GM12878 (cell line): ENCODE data around the gene CDH4.

ENCODE experiments used
- CHD1 ChIP-seq: IDR thresholded peaks from 2 replicates; pipeline ENCODE4 v1.6.1; 2012; ENCODE audit warnings: low read depth, low read length, improper control_type of control experiment
- CTCF ChIP-seq, 3 experiments: IDR thresholded peaks in 2 of 3; conservative IDR thresholded peaks in 1 of 3; 2 replicates each; pipeline ENCODE4 v1.5.1; 2011; ENCODE audit warnings: low read depth in 3 of 3, low read length in 3 of 3, mild to moderate bottlenecking in 3 of 3, control low read depth in 2 of 3, moderate library complexity in 2 of 3, inconsistent platforms in 1 of 3, mixed read lengths in 1 of 3; ENCODE audit not compliant: control insufficient read depth in 2 of 3, insufficient read depth in 1 of 3; ENCODE audit errors: extremely low read depth in 1 of 3
- HDGF ChIP-seq: fragments of 450-650 bp; IDR thresholded peaks from 2 replicates; pipeline ENCODE4 v1.6.1; 2016; ENCODE audit warnings: antibody characterized with exemption
- NR2C1 ChIP-seq: fragments of 450-650 bp; IDR thresholded peaks from 2 replicates; pipeline ENCODE4 v1.6.1; 2017; ENCODE audit warnings: antibody characterized with exemption, mild to moderate bottlenecking, moderate library complexity
- TAF1 ChIP-seq: IDR thresholded peaks from 2 replicates; pipeline ENCODE4 v1.6.1; 2011; ENCODE audit warnings: mild to moderate bottlenecking, low read depth, low read length, borderline replicate concordance
- TCF3 ChIP-seq: IDR thresholded peaks from 2 replicates; pipeline ENCODE4 v1.6.1; 2012; ENCODE audit warnings: low read depth, mild to moderate bottlenecking, low read length, borderline replicate concordance; ENCODE audit not compliant: insufficient read depth

- TF ChIP-seq CTCF (IDR thresholded peaks at IDR 0.05 in 2 of 3, conservative IDR thresholded peaks at IDR 0.05 in 1 of 3; ENCODE audit: control insufficient read depth in 2 of 3, extremely low read depth in 1 of 3, insufficient read depth in 1 of 3, low read depth in 3 of 3, low read length in 3 of 3) (no peak), TAF1 (no peak), NR2C1 (no peak), TCF3 (no peak), HDGF (no peak), CHD1 (no peak)
These were observed 567.4 kb downstream of the CDH4 start for GRCh38 chr20:61819574-61819846.
